ENCODE results near the gene CANT1. TPM values are rescaled to one million over a fixed set of nuclear protein-coding genes. Genes with fewer than 3 reads are reported as not detected.

The CANT1 gene
- total RNA-seq, 1 experiment from 2014 or later = 33.0 TPM

GRCh38 chr17:79052131-79052530, 42.6 kb upstream of the CANT1 start:
- peaks cover 0 to 4% (median 3%) of the 10 kb centered on the region in 3 experiments; a peak in 2 of 7 replicates for H3K36me3 Mint-ChIP-seq (ENCODE audit: insufficient read depth in 1 of 3, low read depth in 3 of 3)
- WGBS (ENCODE audit: extremely low coverage, insufficient read length, low lambda C conversion rate) = no CpG with 5 or more reads among the region's 1 CpG

More at GRCh38 chr17:79052131-79052530, 42.6 kb upstream of the CANT1 start:
- Mint-ChIP-seq H3K4me3 (no peak overlapping the region), H3K4me1 (no peaks in the 10 kb centered on the region), H3K9me3 (peaks cover 29 to 30% of the 10 kb centered on the region in 2 experiments), H3K27me3 (ENCODE audit: low read depth) (peaks cover 58% of the 10 kb centered on the region), H3K27ac (no peak overlapping the region)
- no peak overlapping the region for H3K56ac ChIP-seq (ENCODE audit: insufficient read length, low read depth, low read length)
- H3K14ac ChIP-seq (ENCODE audit: insufficient read depth, low read length) = no peak overlapping the region
- H4K8ac ChIP-seq (replicated peaks; ENCODE audit: insufficient read length, low read depth, low read length) = no peak overlapping the region
- H3K27me3 ChIP-seq (ENCODE audit: insufficient read depth, low read length) = no peaks in the 10 kb centered on the region
- no peak overlapping the region for H3K27ac ChIP-seq (ENCODE audit: insufficient read length, low read depth, low read length)
- H2BK20ac ChIP-seq (ENCODE audit: low read depth, low read length, poor library complexity, severe bottlenecking) = no peak overlapping the region
- no peak overlapping the region for H3T11ph ChIP-seq (ENCODE audit: low read length)
- no peak overlapping the region for H3K9ac ChIP-seq (ENCODE audit: extremely low read depth, insufficient read length, low read length)
- no peak overlapping the region for H2BK5ac ChIP-seq (ENCODE audit: insufficient read length, low read length)
- no peak overlapping the region for H2BK120ac ChIP-seq (ENCODE audit: low read depth, low read length, poor library complexity, severe bottlenecking)
- H3K18ac ChIP-seq (ENCODE audit: insufficient read length, low read depth, low read length) = no peak overlapping the region
- no peak for TF ChIP-seq CTCF (conservative IDR thresholded peaks at IDR 0.05)
- H4K91ac ChIP-seq (ENCODE audit: insufficient read length, low read depth, low read length) = no peak overlapping the region
- H2AK5ac ChIP-seq (ENCODE audit: insufficient read length, low read length) = no peak overlapping the region
- no peaks in the 10 kb centered on the region for H4K20me1 ChIP-seq (ENCODE audit: control insufficient read depth, insufficient read depth, insufficient read length)
- no peak overlapping the region for H2BK15ac ChIP-seq (ENCODE audit: low read depth, low read length)
- no peaks in the 10 kb centered on the region for H3K9me3 ChIP-seq (ENCODE audit: control insufficient read depth, low read depth, low read length)
- no peak overlapping the region for H2BK12ac ChIP-seq (ENCODE audit: insufficient read length, low read depth, low read length)
- H3K79me2 ChIP-seq (ENCODE audit: insufficient read depth, low read length) = no peaks in the 10 kb centered on the region
- no peak overlapping the region for H3K4ac ChIP-seq (ENCODE audit: low read depth, low read length)
- H3K23me2 ChIP-seq (ENCODE audit: insufficient read length, low read depth, low read length, poor library complexity, severe bottlenecking) = no peaks in the 10 kb centered on the region
- H3K4me1 ChIP-seq (ENCODE audit: insufficient read depth, low read length) = no peaks in the 10 kb centered on the region
- DNase-seq = no peak
- no peak overlapping the region for H4K5ac ChIP-seq (ENCODE audit: insufficient read length, low read depth, low read length)
- H3K4me2 ChIP-seq (ENCODE audit: insufficient read depth, insufficient read length, low read length) = no peak overlapping the region
- H3K79me1 ChIP-seq (ENCODE audit: insufficient read depth, low read depth, low read length, poor library complexity, severe bottlenecking) = no peaks in the 10 kb centered on the region
- H2AFZ ChIP-seq (ENCODE audit: low read length) = no peak overlapping the region
- no peak overlapping the region for H3K23ac ChIP-seq (ENCODE audit: insufficient read length, low read depth, low read length)
